ENCODE data around the gene WDR74.

GRCh38 chr11:62883673-62884072 lies 44.3 kb upstream of the WDR74 start:
- TF ChIP-seq CHD2 (IDR thresholded peaks at IDR 0.05; ENCODE audit: low read depth, low read length) (no peak), MTF1 (CRISPR knock-in tag; IDR thresholded peaks at IDR 0.05) (no peak), NBN (conservative IDR thresholded peaks at IDR 0.05) (no peak), CTCF (CRISPR knock-in tag; IDR thresholded peaks at IDR 0.05) (no peak), PTBP1 (IDR thresholded peaks at IDR 0.05; ENCODE audit: low read depth, low read length, poor library complexity, severe bottlenecking) (no peak), DNMT3B (CRISPR knock-in tag; conservative IDR thresholded peaks at IDR 0.05) (no peak)
- TF ChIP-seq, protein P1, sequence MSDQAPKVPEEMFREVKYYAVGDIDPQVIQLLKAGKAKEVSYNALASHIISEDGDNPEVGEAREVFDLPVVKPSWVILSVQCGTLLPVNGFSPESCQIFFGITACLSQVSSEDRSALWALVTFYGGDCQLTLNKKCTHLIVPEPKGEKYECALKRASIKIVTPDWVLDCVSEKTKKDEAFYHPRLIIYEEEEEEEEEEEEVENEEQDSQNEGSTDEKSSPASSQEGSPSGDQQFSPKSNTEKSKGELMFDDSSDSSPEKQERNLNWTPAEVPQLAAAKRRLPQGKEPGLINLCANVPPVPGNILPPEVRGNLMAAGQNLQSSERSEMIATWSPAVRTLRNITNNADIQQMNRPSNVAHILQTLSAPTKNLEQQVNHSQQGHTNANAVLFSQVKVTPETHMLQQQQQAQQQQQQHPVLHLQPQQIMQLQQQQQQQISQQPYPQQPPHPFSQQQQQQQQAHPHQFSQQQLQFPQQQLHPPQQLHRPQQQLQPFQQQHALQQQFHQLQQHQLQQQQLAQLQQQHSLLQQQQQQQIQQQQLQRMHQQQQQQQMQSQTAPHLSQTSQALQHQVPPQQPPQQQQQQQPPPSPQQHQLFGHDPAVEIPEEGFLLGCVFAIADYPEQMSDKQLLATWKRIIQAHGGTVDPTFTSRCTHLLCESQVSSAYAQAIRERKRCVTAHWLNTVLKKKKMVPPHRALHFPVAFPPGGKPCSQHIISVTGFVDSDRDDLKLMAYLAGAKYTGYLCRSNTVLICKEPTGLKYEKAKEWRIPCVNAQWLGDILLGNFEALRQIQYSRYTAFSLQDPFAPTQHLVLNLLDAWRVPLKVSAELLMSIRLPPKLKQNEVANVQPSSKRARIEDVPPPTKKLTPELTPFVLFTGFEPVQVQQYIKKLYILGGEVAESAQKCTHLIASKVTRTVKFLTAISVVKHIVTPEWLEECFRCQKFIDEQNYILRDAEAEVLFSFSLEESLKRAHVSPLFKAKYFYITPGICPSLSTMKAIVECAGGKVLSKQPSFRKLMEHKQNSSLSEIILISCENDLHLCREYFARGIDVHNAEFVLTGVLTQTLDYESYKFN (CRISPR knock-in tag; conservative IDR thresholded peaks at IDR 0.05): no peak
- TF ChIP-seq, protein P2, sequence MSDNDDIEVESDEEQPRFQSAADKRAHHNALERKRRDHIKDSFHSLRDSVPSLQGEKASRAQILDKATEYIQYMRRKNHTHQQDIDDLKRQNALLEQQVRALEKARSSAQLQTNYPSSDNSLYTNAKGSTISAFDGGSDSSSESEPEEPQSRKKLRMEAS (IDR thresholded peaks at IDR 0.05): no peak

All from HepG2 (cell line).